HepG2 (cell line): Measurements from ENCODE around the gene POU6F2. TPM values are rescaled to one million over a fixed set of nuclear protein-coding genes. Genes with fewer than 3 reads are reported as not detected.

Experiments used
- ATAC-seq: fragments of 200-7000 bp; cut with Tn5 transposase; 3 replicates; pipeline ENCODE4 v1.9.1; 2020; ENCODE audit warnings: mild to moderate bottlenecking, moderate library complexity
- BruUV-seq: library from RNA; stranded (reverse); fragments of 400-500 nt; replicated peaks from 2 replicates; lab custom pipeline; 2021; lab: Mats Ljungman, UMichigan
- CTCF ChIA-PET: fragments of 300-600 bp; formaldehyde crosslinking; extraction: SDS; loops from one replicate; lab custom pipeline; 2021; ENCODE audit warnings: low total read pairs, inconsistent platforms, low intra/inter-chr PET ratio; lab: Yijun Ruan, JAX
- POLR2A ChIA-PET: fragments of 350-600 bp; sonication (Branson Sonifier 250); formaldehyde crosslinking; loops from one replicate; lab custom pipeline; 2020; ENCODE audit warnings: antibody characterized with exemption, inconsistent platforms; lab: Yijun Ruan, JAX
- DNase-seq: peaks from one replicate; pipeline ENCODE4 v3.0.0-alpha.2; 2015; ENCODE audit warnings: low spot score
- FAIRE-seq: peaks from 3 replicates; lab custom pipeline; 2011; peaks lifted over from hg19 to GRCh38; lab: Jason Lieb, UNC
- H2AFZ ChIP-seq: one replicate; pipeline ENCODE4 v1.6.1; 2011; ENCODE audit warnings: low read length, inconsistent platforms
- H3K27ac ChIP-seq: fragments of 300-600 bp; 3 replicates; pipeline ENCODE4 v1.8.0; 2011; ENCODE audit warnings: mixed run types, mild to moderate bottlenecking, mixed read lengths, low read length, inconsistent platforms; ENCODE audit not compliant: insufficient read depth; ENCODE audit errors: extremely low read length
- H3K27me3 ChIP-seq, 2 experiments: fragments of 200-600 bp in 1 of 2; 2 replicates in 1 of 2; 3 replicates in 1 of 2; pipeline versions ENCODE4 v1.6.0 to v1.8.0; 2011; ENCODE audit warnings: low read length in 2 of 2, mild to moderate bottlenecking in 2 of 2, moderate library complexity in 2 of 2, inconsistent platforms in 1 of 2; ENCODE audit not compliant: insufficient read depth in 2 of 2, control insufficient read depth in 1 of 2
- H3K36me3 ChIP-seq, 2 experiments: fragments of 200-600 bp in 1 of 2; replicated peaks in 1 of 2; 2 replicates in 1 of 2; 3 replicates in 1 of 2; pipeline versions ENCODE4 v1.5.1 to v1.8.0; 2011; ENCODE audit warnings: low read length in 2 of 2, inconsistent platforms in 1 of 2; ENCODE audit not compliant: insufficient read depth in 2 of 2, control insufficient read depth in 1 of 2
- H3K4me1 ChIP-seq: 2 replicates; pipeline ENCODE4 v1.5.1; 2012; ENCODE audit warnings: low read length, inconsistent platforms; ENCODE audit not compliant: insufficient read depth
- H3K4me2 ChIP-seq: 2 replicates; pipeline ENCODE4 v1.6.0; 2011; ENCODE audit warnings: low read depth, low read length, inconsistent platforms
- H3K4me3 ChIP-seq, 3 experiments: fragments of 200-600 bp in 1 of 3; sonication (generic), shearing (Covaris generic) in 1 of 3; replicated peaks in 1 of 3; 2 replicates each; pipeline ENCODE4 v1.5.1; 2011 to 2016; ENCODE audit warnings: low read length in 3 of 3, inconsistent platforms in 2 of 3, low read depth in 2 of 3, mild to moderate bottlenecking in 2 of 3, control low read depth in 1 of 3, mixed read lengths in 1 of 3; ENCODE audit not compliant: insufficient read depth in 1 of 3
- H3K79me2 ChIP-seq: one replicate; pipeline ENCODE4 v1.6.1; 2011; ENCODE audit warnings: low read length, inconsistent platforms; ENCODE audit not compliant: insufficient read depth
- H3K9ac ChIP-seq: 2 replicates; pipeline ENCODE4 v1.6.0; 2011; ENCODE audit warnings: mild to moderate bottlenecking, low read depth, low read length, inconsistent platforms; ENCODE audit not compliant: insufficient read depth
- H3K9me3 ChIP-seq: 2 replicates; pipeline ENCODE4 v1.5.1; 2012; ENCODE audit warnings: mild to moderate bottlenecking, low read length
- H4K20me1 ChIP-seq: 2 replicates; pipeline ENCODE4 v1.6.0; 2011; ENCODE audit warnings: inconsistent platforms, mild to moderate bottlenecking, low read length, moderate library complexity; ENCODE audit not compliant: insufficient read depth
- DMTF1 ChIP-seq: sonication (generic); formaldehyde crosslinking; IDR thresholded peaks from 2 replicates; pipeline ENCODE4 v1.4.0; 2020; ENCODE audit warnings: mild to moderate bottlenecking, missing genetic modification reagents
- NBN ChIP-seq: fragments of 450-650 bp; conservative IDR thresholded peaks from 2 replicates; pipeline ENCODE4 v1.6.1; 2017
- SMAD9 ChIP-seq: sonication (generic); formaldehyde crosslinking; IDR thresholded peaks from 2 replicates; pipeline ENCODE4 v1.5.1; 2020; ENCODE audit warnings: mild to moderate bottlenecking, missing genetic modification reagents
- USF2 ChIP-seq, 2 experiments: sonication (generic) in 1 of 2; formaldehyde crosslinking in 1 of 2; IDR thresholded peaks; 2 replicates each; pipeline versions ENCODE4 v1.5.1 to v1.6.1; 2011 to 2020; ENCODE audit warnings: borderline replicate concordance in 1 of 2, low read depth in 1 of 2, low read length in 1 of 2, mild to moderate bottlenecking in 1 of 2, missing genetic modification reagents in 1 of 2, moderate library complexity in 1 of 2
- ZMAT3 ChIP-seq: sonication (generic); formaldehyde crosslinking; conservative IDR thresholded peaks from 2 replicates; pipeline ENCODE4 v1.7.0; 2021; ENCODE audit warnings: missing genetic modification reagents
- ZNF770 ChIP-seq: sonication (generic); formaldehyde crosslinking; IDR thresholded peaks from 2 replicates; pipeline ENCODE4 v1.5.0; 2020; ENCODE audit warnings: mild to moderate bottlenecking, missing genetic modification reagents
- WGBS: methylation state at CpG from one replicate; pipeline ENCODE4 v1.1.6; 2017; ENCODE audit warnings: low lambda C conversion rate; 5-methylcytosine and 5-hydroxymethylcytosine counted together
- in situ Hi-C: cut with HindIII; loops from 2 replicates; pipeline ENCODE4 v1.10.0; 2017; ENCODE audit warnings: low pct_unique_long_range_greater_than_20kb; ENCODE audit not compliant: extremely low pct_ligation_motif_present
- intact Hi-C: fragments of 100-400 bp; cut with micrococcal nuclease; formaldehyde crosslinking; loops from one replicate; pipeline ENCODE4 v1.10.0; 2022; ENCODE audit not compliant: unreplicated experiment
- polyA plus RNA-seq, 8 experiments: library from polyadenylated mRNA; depleted of rRNA in 3 of 8; stranded (reverse) in 7 of 8; unstranded in 1 of 8; fragments of >200 nt; fragmentation: Illumina TruSeq in 4 of 8; extraction: Trizol in 4 of 8; gene quantifications; 2 replicates each; pipeline versions ENCODE4 v1.2.1 to v1.2.3, GENCODE V29; 2011 to 2016; ENCODE audit warnings: low read depth in 4 of 8, missing spikeins in 1 of 8, mixed read lengths in 1 of 8; ENCODE audit not compliant: insufficient read depth in 1 of 8
- total RNA-seq, 5 experiments: library from RNA; depleted of rRNA; stranded (reverse); fragments of >200 nt; fragmentation: Illumina TruSeq; extraction: Trizol; gene quantifications; 2 replicates each; pipeline ENCODE4 v1.2.3, GENCODE V29; 2016; ENCODE audit warnings: low read depth in 1 of 5

The POU6F2 gene
- total and polyA plus RNA-seq, 2 of the 13 experiments (the other 11 are each of a cell fraction or from before 2014, with no cell fraction given): not detected

- 16% methylated on average over 3 of the region's 3 CpGs for WGBS
- Histone ChIP-seq H3K27ac (no peak overlapping the region), H3K4me1 (no peaks in the 10 kb centered on the region), H3K9me3 (no peaks in the 10 kb centered on the region), H3K4me2 (no peak overlapping the region), H3K27me3 (peaks cover 0 to 10% of the 10 kb centered on the region in 2 experiments; a peak in 3 of 5 replicates), H3K4me3 (no peak overlapping the region), H3K36me3 (no peaks in the 10 kb centered on the region), H4K20me1 (no peaks in the 10 kb centered on the region), H3K9ac (no peak overlapping the region), H3K79me2 (no peaks in the 10 kb centered on the region), H2AFZ (no peak overlapping the region)
- intact Hi-C loops (no loop called here), in situ Hi-C loops (no loop called here)
- FAIRE-seq (no peak), ATAC-seq (no peak), DNase-seq (no peak)
- no TSS peak for BruUV-seq
- TF ChIP-seq SMAD9 (CRISPR knock-in tag): no peak
- TF ChIP-seq ZMAT3 (CRISPR knock-in tag): no peak
- TF ChIP-seq ZNF770: no peak
- no peak for TF ChIP-seq DMTF1 (CRISPR knock-in tag)
- no peak for TF ChIP-seq NBN
- TF ChIP-seq USF2 (IDR thresholded peaks at IDR 0.05; ENCODE audit: low read depth, low read length): no peak
- TF ChIP-seq USF2 (CRISPR knock-in tag; IDR thresholded peaks at IDR 0.05; ENCODE audit: borderline replicate concordance): no peak
- ChIA-PET CTCF (no interaction called here), POLR2A (no interaction called here)
Observed at GRCh38 chr7:39130274-39130673, 152.6 kb downstream of the POU6F2 start.
